Neuron (in vitro differentiated cells): ENCODE data around the gene GTF3C1.
"Not testable (repeated sequence)": the region's sequence is repeated elsewhere in the genome, so short reads cannot be mapped to it uniquely, and the experiment has no call there.

Experiments
- H2AFZ ChIP-seq: one replicate; pipeline ENCODE4 v1.6.1; 2013; ENCODE audit warnings: low read depth, mild to moderate bottlenecking, inconsistent platforms, low read length, moderate library complexity
- H3K27me3 ChIP-seq: one replicate; pipeline ENCODE4 v1.6.1; 2013; ENCODE audit warnings: low read length; ENCODE audit not compliant: insufficient read depth
- H3K36me3 ChIP-seq: one replicate; pipeline ENCODE4 v1.6.1; 2013; ENCODE audit warnings: low read length; ENCODE audit not compliant: insufficient read depth
- H3K4me1 ChIP-seq: one replicate; pipeline ENCODE4 v1.6.1; 2013; ENCODE audit warnings: low read length; ENCODE audit not compliant: insufficient read depth
- H3K4me3 ChIP-seq: 2 replicates; pipeline ENCODE4 v1.5.1; 2013; ENCODE audit warnings: mild to moderate bottlenecking, low read length, moderate library complexity
- H3K9me3 ChIP-seq: one replicate; pipeline ENCODE4 v1.6.1; 2013; ENCODE audit warnings: low read length

GTF3C1 gene

DNA sequence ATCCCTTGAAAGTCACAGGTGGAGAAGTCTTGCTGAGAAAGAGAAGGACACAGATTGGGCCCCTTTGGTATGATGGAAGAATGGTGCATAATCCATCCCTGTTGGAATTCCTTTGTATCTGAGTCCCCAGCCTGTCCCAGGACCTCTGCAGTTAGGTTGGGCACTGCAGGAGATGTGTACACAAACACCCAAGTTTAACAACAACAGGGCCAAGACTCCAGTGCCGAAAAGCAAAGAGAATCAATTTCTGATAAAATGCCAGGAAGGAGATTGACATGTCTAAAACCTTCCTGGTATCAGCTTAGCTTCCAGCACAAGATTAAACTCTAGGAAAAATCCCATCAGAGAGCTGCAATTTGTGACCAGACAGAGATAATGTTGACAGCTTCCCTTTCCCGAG, 33.2 kb upstream of the GTF3C1 start:
- Histone ChIP-seq H3K27me3 (no peaks in the 10 kb centered on the region), H3K36me3 (peaks cover 16% of the 10 kb centered on the region), H3K4me1 (no peaks in the 10 kb centered on the region), H3K4me3 (no peak overlapping the region), H2AFZ (no peak overlapping the region), H3K9me3 (peaks cover 7% of the 10 kb centered on the region)

DNA sequence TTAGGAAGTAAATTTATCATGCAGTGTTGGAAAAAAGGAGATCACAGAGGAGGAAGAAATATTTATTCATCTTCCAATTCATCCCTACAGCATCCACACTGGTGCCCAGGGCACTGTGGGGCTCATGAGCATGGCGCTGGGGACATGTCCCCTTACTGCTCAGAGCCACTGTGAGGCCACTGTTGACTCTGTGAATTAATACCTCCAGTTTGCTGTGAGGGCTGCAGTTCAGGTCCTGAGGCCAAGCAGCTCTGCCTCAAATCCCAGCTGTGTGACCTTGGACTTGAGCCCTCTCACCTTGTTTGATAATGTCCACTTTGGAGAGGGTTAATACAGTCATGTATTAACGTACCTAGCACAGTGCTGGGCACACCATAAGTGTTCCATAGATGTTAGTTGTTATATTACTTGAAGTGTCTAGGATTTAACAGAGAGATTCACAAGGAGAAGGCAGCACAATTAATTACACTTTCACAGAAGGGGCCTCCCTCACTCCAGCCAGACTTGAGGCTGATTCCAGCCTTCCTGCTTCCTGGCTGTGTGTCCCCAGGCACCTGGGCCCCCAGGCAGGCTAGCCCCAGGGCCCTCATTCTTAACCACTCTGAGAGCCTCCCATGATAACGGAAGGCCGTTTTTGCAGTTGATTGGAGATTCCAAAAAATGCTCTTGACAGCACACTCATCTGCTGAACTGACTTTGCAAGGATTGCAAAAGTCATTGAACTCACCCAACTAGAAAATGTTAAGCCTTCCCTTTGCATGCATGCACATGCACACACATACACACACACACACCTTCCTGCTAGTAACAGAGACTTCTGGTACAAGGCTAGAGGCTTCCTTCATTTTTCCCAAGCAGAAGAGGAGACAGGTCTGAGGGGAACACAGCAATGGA, 29.6 kb upstream of the GTF3C1 start:
- peaks cover 3% of the 10 kb centered on the region for H3K9me3 ChIP-seq
- no peaks in the 10 kb centered on the region for H3K4me1 ChIP-seq
- H2AFZ ChIP-seq, result no peak overlapping the region
- no peaks in the 10 kb centered on the region for H3K27me3 ChIP-seq
- no peak overlapping the region for H3K4me3 ChIP-seq
- peaks cover 19% of the 10 kb centered on the region for H3K36me3 ChIP-seq

DNA sequence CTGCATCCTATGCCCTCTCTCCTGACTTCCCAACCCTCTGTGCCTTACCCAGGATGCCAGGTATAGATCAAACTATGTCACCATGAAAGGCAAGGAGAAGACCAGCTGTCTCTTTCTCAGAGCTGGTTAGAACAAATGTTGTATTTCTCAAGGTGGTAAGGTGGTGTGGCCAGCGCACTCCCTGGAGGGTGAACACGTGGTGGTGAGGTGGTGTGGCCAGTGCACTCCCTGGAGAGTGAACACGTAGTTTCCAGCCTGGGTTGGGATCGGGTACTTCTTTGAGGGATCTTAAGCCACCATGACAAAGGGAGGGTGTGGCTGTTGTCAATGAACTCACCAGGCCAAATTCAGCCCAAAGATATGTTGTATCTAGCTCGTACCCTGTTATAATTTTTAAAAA, 27.0 kb upstream of the GTF3C1 start:
- Histone ChIP-seq H3K36me3 (peaks cover 7% of the 10 kb centered on the region), H3K9me3 (no peaks in the 10 kb centered on the region), H3K4me1 (no peaks in the 10 kb centered on the region), H3K4me3 (no peak overlapping the region), H3K27me3 (no peaks in the 10 kb centered on the region), H2AFZ (no peak overlapping the region)

DNA sequence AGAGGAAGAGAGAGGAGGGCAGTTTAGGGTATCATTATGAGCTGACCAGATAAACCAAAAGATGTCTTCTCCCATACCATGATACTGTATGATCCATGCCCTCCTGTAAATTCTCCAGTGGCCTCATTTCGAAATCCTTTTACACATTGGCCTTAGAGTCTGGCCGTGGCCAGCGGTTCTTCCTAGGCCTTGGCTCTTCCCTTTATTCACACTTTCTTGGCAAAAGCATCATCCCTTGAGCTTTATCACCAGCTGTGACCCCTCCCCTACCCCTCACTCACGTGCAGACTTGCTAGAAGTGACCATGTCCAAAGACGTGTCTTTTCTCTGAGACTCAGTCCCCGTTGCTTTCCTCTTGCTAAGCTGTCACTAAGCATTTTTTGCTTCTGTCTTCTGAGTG, 23.0 kb upstream of the GTF3C1 start:
- no peak overlapping the region for H2AFZ ChIP-seq
- no peaks in the 10 kb centered on the region for H3K4me1 ChIP-seq
- H3K36me3 ChIP-seq, result peaks cover 3% of the 10 kb centered on the region
- no peaks in the 10 kb centered on the region for H3K9me3 ChIP-seq
- no peak overlapping the region for H3K4me3 ChIP-seq
- no peaks in the 10 kb centered on the region for H3K27me3 ChIP-seq

DNA sequence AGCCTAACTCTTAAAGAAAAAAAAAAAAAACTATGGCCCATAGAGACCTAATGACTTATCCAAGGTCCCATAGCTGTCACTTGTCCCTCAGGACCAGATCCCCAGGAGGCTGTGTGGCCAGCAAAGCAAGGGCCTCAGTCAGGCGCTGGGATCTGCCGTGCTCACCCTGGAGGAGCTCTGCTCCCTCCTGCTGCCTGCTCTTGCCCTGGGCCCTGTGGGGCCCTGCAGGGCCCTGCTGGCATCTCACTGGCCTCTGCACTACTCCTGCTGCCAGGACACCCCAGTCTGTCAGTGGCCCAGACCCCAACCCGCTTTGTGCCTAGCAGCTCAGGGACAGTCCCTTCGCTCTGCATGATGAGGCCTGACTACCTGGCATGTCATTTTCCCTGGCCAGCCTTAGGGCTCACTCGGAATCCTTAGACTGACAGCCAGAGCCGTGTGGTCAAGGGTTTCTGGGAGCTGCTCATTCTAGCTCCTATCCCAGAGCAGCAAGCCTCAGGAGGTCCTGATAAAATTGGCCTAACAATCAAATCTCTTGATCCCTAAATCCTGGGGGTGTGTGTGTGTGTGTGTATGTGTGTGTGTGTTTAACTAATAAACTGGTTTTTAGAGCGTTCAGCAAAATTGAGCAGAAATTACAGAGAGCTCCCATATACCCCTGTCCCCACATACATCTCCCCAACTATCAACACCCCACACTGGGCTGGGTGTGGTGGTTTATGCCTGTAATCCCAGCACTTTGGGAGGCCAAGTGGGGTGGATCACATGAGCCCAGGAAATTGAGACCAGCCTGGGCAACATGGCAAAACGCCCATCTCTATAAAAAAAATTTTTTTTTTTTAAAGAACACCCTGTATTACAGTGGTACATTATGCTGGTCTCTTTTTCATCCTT, 22.0 kb upstream of the GTF3C1 start:
- Histone ChIP-seq H3K4me3 (no peak overlapping the region), H2AFZ (no peak overlapping the region), H3K4me1 (no peaks in the 10 kb centered on the region), H3K9me3 (no peaks in the 10 kb centered on the region), H3K36me3 (peaks cover 3% of the 10 kb centered on the region), H3K27me3 (no peaks in the 10 kb centered on the region)

DNA sequence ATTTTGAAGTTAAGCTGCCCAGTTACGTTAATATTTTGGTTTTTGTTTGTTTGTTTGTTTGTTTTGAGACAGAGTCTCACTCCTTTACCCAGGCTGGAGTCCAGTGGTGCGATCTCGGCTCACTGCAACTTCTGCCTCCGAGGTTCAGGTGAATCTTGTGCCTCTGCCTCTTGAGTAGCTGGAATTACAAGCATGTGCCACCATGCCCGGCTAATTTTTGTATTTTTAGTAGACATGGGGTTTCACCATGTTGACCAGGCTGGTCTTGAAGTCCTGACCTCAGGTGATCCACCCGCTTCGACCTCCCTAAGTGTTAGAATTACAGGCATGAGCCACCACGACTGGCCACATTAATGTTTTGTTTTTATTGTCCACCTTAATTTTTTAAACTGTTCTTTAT, 21.3 kb upstream of the GTF3C1 start:
- not testable (repeated sequence) for H3K4me1 ChIP-seq, H3K36me3 ChIP-seq, H3K4me3 ChIP-seq, H3K27me3 ChIP-seq, H3K9me3 ChIP-seq, H2AFZ ChIP-seq

DNA sequence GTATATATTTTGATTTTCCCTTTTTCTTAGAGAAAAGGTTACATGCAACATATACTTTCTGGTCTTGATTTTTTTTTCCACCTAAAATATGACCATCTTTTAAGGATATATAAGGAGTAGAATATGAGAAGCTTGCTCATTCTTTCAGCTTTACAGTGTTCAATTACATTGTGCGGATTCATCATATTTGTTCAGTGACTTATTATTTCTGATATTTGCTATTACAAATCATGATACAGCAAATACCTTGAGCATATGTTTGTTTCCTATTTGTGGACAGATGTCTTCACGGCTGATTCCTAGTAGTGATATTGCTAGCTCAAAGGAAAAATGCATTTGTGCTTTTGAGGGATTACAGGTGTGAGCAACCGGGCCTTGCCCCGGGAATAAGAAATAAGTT, 18.4 kb upstream of the GTF3C1 start:
- Histone ChIP-seq H3K4me3 (no peak overlapping the region), H3K4me1 (no peaks in the 10 kb centered on the region), H3K27me3 (no peaks in the 10 kb centered on the region), H3K9me3 (no peaks in the 10 kb centered on the region), H3K36me3 (no peaks in the 10 kb centered on the region), H2AFZ (no peak overlapping the region)

DNA sequence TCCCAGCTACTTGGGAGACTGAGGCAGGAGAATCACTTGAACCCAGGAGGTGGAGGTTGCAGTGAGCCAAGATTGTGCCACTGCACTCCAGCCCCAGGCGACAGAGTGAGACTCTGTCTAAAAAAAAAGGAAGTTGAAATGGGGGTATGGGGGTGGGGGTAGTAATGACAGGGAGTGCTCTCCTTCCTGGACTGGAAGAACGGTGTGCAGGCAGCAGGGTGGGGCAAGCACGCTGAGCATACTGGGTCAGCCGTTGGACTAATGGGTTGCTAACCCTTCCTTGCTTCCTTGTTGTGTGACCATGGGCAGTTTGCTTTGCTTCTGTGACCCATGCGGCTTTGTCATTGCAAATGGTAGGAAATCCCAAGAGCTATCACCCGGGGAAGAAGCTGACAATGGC, 16.7 kb upstream of the GTF3C1 start:
- Histone ChIP-seq H2AFZ (no peak overlapping the region), H3K27me3 (no peaks in the 10 kb centered on the region), H3K4me3 (no peak overlapping the region), H3K9me3 (no peaks in the 10 kb centered on the region), H3K4me1 (no peaks in the 10 kb centered on the region), H3K36me3 (no peaks in the 10 kb centered on the region)

DNA sequence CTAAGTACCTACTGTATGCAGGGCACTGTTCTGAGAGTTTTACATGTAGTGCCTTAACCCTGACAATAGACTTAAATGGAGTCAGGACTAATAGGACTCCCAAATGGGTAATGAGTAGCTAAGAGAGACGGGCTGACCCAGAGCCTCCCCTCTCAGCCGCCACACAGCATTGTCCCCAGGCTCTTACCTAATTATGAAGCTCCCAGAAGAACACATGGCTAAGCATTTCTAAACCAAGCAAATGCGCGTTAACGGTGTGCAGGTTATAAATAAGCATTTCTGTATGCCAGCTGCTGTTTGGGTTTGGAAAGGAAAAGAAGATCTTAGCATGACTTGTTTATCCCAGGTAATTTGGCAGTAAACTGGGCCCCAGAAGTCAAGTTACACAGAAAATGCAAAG, 14.5 kb upstream of the GTF3C1 start:
- H3K9me3 ChIP-seq, result no peaks in the 10 kb centered on the region

DNA sequence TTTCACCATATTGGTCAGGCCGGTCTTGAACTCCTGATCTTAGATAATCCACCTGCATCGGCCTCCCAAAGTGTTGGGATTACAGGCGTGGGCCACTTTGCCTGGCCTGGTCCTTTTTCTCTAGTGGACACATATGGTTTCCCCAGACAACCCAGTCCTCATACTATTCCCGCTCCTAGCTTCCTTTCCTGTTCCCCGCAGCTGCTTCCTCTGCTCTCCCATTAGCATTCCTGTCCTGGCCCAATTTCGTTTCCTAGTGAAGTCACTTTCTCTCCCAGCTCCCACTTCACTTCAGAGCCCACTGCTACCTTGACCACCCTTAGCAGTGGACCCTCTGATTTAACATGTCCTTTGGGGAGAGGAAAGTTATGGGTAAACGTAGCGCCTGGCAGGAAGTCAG, 11.5 kb upstream of the GTF3C1 start:
- Histone ChIP-seq H3K27me3 (no peaks in the 10 kb centered on the region), H3K36me3 (no peaks in the 10 kb centered on the region), H3K4me3 (no peak overlapping the region), H3K9me3 (no peaks in the 10 kb centered on the region), H3K4me1 (no peaks in the 10 kb centered on the region), H2AFZ (no peak overlapping the region)

More for the DNA sequence above, 14.5 kb upstream of the GTF3C1 start:
- H3K4me1 ChIP-seq, result no peaks in the 10 kb centered on the region
- H3K4me3 ChIP-seq, result no peak overlapping the region
- H3K36me3 ChIP-seq, result no peaks in the 10 kb centered on the region
- no peak overlapping the region for H2AFZ ChIP-seq
- no peaks in the 10 kb centered on the region for H3K27me3 ChIP-seq

DNA sequence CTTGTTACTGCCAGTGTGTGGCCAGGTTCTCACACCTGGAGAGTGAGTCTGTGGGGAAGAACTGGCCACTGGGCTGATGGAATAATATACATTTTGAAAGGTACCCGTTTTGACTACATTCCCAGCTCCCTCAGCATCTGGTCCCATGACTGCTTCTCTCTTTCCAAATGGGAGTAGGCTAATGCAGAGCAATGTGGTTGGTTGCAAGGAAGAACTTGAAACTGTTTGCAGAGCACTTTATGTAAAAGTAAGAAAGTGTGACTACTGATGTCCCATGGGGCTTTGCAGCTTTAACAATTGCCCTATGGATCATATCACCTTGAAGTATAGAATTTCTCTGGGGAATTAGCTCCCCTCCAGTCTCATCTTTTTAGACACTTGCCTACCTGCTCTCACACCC, 9.2 kb upstream of the GTF3C1 start:
- Histone ChIP-seq H2AFZ (no peak overlapping the region), H3K27me3 (no peaks in the 10 kb centered on the region), H3K4me3 (no peak overlapping the region), H3K36me3 (no peaks in the 10 kb centered on the region), H3K4me1 (no peaks in the 10 kb centered on the region), H3K9me3 (no peaks in the 10 kb centered on the region)

DNA sequence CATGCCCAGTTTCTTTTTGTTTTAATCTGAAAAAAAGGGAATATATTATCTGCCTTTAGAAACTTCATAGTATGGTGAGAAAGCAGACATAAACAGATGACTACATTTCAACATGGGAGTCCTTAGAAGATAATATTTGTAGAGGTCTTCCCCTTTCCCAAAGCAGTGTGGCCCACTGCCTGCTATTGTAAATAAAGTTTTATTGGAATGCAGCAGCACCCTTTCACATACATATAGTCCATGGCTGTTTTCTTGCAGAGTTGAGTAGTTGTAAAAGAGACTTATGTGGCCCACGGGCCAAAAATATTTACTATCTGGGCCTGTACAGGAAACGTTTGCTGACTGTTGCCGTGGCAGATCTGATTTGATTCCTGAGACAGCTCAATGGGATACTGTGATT, 8.7 kb upstream of the GTF3C1 start:
- no peak overlapping the region for H3K4me3 ChIP-seq
- no peaks in the 10 kb centered on the region for H3K9me3 ChIP-seq
- no peaks in the 10 kb centered on the region for H3K27me3 ChIP-seq
- H3K4me1 ChIP-seq, result no peaks in the 10 kb centered on the region
- H3K36me3 ChIP-seq, result no peaks in the 10 kb centered on the region
- no peak overlapping the region for H2AFZ ChIP-seq

DNA sequence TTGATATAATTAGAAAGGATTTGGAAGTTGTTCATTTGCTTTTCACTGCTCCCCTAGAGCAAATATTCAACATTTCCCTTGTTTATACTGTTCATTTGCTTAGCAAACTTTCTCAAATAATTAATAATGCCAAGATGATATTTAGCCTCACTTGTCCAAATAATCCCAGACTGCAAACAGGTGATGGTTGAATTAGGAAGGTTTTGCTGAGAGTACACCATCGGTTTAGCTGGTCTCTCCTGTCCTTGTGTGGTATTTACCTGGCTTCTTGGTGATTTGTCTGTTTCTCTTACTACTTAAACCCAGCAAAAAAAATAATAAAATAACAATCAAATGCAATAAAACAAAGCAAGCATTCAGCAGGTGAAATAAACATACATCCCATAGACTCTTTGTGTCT, 6.8 kb upstream of the GTF3C1 start:
- Histone ChIP-seq H3K4me1 (no peaks in the 10 kb centered on the region), H3K27me3 (no peaks in the 10 kb centered on the region), H3K4me3 (no peak overlapping the region), H3K36me3 (no peaks in the 10 kb centered on the region), H3K9me3 (no peaks in the 10 kb centered on the region), H2AFZ (no peak overlapping the region)
